Natural killer cell (primary cell): ENCODE results near the gene ZNF367. TPM values are rescaled to one million over a fixed set of nuclear protein-coding genes. Genes with fewer than 3 reads are reported as not detected.

Experiments used
- ATAC-seq, 3 donors: fragments of 150-1000 bp in 2 of 3; fragments of 200-7000 bp in 1 of 3; cut with Tn5 transposase; 1 replicate in 1 of 3; 2 replicates in 2 of 3; pipeline ENCODE4 v1.10.0; 2021; ENCODE audit warnings: mild to moderate bottlenecking in 2 of 3, moderate library complexity in 2 of 3
- DNase-seq, 2 donors: peaks; one replicate each; pipeline versions ENCODE4 v3.0.0 to v3.0.0-alpha.2; 2013 to 2021; ENCODE audit warnings: mixed read lengths in 1 of 2
- H3K27ac ChIP-seq: one replicate; pipeline ENCODE4 v1.5.1; 2013; ENCODE audit warnings: mild to moderate bottlenecking, low read length
- H3K27me3 ChIP-seq: one replicate; pipeline ENCODE4 v1.6.1; 2013; ENCODE audit warnings: low read length; ENCODE audit not compliant: control insufficient read depth, insufficient read depth
- H3K36me3 ChIP-seq: one replicate; pipeline ENCODE4 v1.6.1; 2013; ENCODE audit warnings: low read length; ENCODE audit not compliant: control insufficient read depth, insufficient read depth
- H3K4me1 ChIP-seq: one replicate; pipeline ENCODE4 v1.6.1; 2013; ENCODE audit warnings: low read length; ENCODE audit not compliant: control insufficient read depth, insufficient read depth
- H3K4me3 ChIP-seq: one replicate; pipeline ENCODE4 v1.5.1; 2013; ENCODE audit warnings: low read length
- H3K9me3 ChIP-seq: one replicate; pipeline ENCODE4 v1.6.1; 2013; ENCODE audit warnings: low read length; ENCODE audit not compliant: control insufficient read depth, insufficient read depth
- H3K27ac Mint-ChIP-seq, 2 donors: one replicate each; pipeline ENCODE4 v1.8.0; 2022; ENCODE audit warnings: mild to moderate bottlenecking in 2 of 2, mixed read lengths in 2 of 2, moderate library complexity in 1 of 2
- H3K27me3 Mint-ChIP-seq, 2 donors: one replicate each; pipeline ENCODE4 v1.8.0; 2022; ENCODE audit warnings: low read depth in 2 of 2, mixed read lengths in 2 of 2
- H3K36me3 Mint-ChIP-seq: one replicate; pipeline ENCODE4 v1.8.0; 2022; ENCODE audit warnings: mixed read lengths
- H3K4me1 Mint-ChIP-seq, 2 donors: one replicate each; pipeline ENCODE4 v1.8.0; 2022; ENCODE audit warnings: mixed read lengths in 2 of 2
- H3K4me3 Mint-ChIP-seq: one replicate; pipeline ENCODE4 v1.8.0; 2022; ENCODE audit warnings: mild to moderate bottlenecking, moderate library complexity, mixed read lengths
- H3K9me3 Mint-ChIP-seq, 2 donors: one replicate each; pipeline ENCODE4 v1.8.0; 2022; ENCODE audit warnings: mixed read lengths in 2 of 2
- CTCF ChIP-seq: fragments of 200-600 bp; IDR thresholded peaks from one replicate; pipeline ENCODE4 v1.8.0; 2022; ENCODE audit warnings: antibody characterized with exemption
- WGBS: methylation state at CpG from one replicate; pipeline ENCODE4 v1.1.7; 2013; ENCODE audit warnings: missing lambda C conversion rate; ENCODE audit not compliant: insufficient coverage; 5-methylcytosine and 5-hydroxymethylcytosine counted together
- intact Hi-C: fragments of 100-400 bp; cut with micrococcal nuclease; formaldehyde crosslinking; loops from one replicate; pipeline ENCODE4 v1.14.2; 2022
- total RNA-seq, 4 donors: library from RNA; stranded (reverse); fragments of 120-200 nt in 1 of 4; gene quantifications; one replicate each; pipeline versions ENCODE4 v1.2.3 to v1.2.4, GENCODE V29; 2013 to 2022

ZNF367 gene
- total RNA-seq, 3 donors from 2014 or later (not counting 1 experiment from before 2014, with no cell fraction given), result 4.4 to 6.2 (median 4.5) TPM

DNA sequence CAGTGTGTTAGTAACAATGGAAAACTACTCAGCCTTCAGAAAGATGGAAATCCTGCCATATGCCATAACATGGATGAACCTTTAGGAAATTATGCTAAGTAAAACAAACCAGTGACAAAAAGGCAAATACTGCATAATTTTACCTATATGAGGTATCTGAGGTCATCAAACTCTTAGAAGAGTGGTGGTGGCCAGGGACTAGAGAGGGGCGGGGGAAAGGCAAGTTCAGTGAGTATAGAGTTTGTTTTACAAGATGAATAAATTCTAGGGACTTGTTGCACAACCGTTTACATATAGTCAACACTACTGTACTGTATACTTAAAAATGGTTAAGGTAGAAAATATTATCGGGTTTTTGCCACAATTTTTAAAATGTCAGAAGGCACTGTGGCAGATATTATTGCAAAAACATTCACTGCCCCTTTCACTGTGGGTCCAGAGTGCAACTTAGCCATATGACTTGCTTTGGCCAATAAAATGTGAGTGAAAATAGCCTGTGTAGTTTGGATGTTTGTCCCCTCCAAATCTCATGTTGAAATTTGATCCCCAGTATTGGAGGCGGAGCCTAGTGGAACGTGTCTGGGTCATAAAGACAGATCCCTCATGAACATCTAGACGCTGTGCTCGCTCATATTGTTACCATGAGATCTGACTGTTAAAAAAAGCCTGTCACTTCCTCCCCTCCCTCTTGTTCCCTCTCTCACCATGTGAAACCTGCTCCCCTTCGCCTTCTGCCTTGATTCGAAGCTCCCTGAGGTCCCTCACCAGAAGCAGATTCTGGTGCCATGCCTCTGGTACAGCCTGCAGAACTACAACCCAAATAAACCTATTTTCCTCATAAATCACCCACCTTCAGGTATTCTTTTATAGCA, 9.5 kb downstream of the ZNF367 start:
- intact Hi-C loops, result no loop called here
- no peak overlapping the region for H3K27ac ChIP-seq
- Mint-ChIP-seq H3K36me3 (no peaks in the 10 kb centered on the region), H3K27me3 (no peaks in the 10 kb centered on the region), H3K9me3 (no peaks in the 10 kb centered on the region), H3K4me1 (peaks cover 7 to 17% of the 10 kb centered on the region in 2 donors), H3K4me3 (no peak overlapping the region), H3K27ac (peak overlapping the region in 1 of 2 donors; percentile 4)
- no peak overlapping the region for H3K4me3 ChIP-seq
- H3K36me3 ChIP-seq, result no peaks in the 10 kb centered on the region
- 70% methylated on average over 7 of the region's 9 CpGs for WGBS
- no peaks in the 10 kb centered on the region for H3K9me3 ChIP-seq
- no peak for ATAC-seq
- no peaks in the 10 kb centered on the region for H3K27me3 ChIP-seq
- H3K4me1 ChIP-seq, result peaks cover 4% of the 10 kb centered on the region
- no peak for DNase-seq
- no peak for TF ChIP-seq CTCF

GRCh38 chr9:96400132-96400910, 17.8 kb downstream of the ZNF367 start:
- no peak overlapping the region for H3K4me3 ChIP-seq
- H3K27ac Mint-ChIP-seq, result peak overlapping the region; percentile 81 to 88
- no peak for TF ChIP-seq CTCF

GRCh38 chr9:96399325-96399633, 18.9 kb downstream of the ZNF367 start:
- Mint-ChIP-seq H3K27ac (peak overlapping the region; percentile 81 to 88), H3K36me3 (peaks cover 12% of the 10 kb centered on the region), H3K4me1 (peaks cover 18 to 22% of the 10 kb centered on the region in 2 donors), H3K9me3 (peaks cover 0 to 3% of the 10 kb centered on the region in 2 donors), H3K27me3 (no peaks in the 10 kb centered on the region), H3K4me3 (peak overlapping the region; percentile 49)
- Histone ChIP-seq H3K36me3 (no peaks in the 10 kb centered on the region), H3K4me1 (peaks cover 18% of the 10 kb centered on the region), H3K27me3 (no peaks in the 10 kb centered on the region), H3K9me3 (peaks cover 2% of the 10 kb centered on the region), H3K27ac (peak overlapping the region; percentile 70), H3K4me3 (no peak overlapping the region)
- WGBS, result 87% methylated on average over 3 of the region's 3 CpGs
- DNase-seq (no peak), ATAC-seq (peak in 1 of 3 donors; percentile 5)
- no peak for TF ChIP-seq CTCF
- intact Hi-C loops, result loop anchor here (1.0 kb wide), 1 partner anchor 43 kb away; no protein-coding TSS in a partner anchor

More at GRCh38 chr9:96400132-96400910, 17.8 kb downstream of the ZNF367 start:
- H3K9me3 Mint-ChIP-seq, result peaks cover 0 to 3% of the 10 kb centered on the region in 2 donors
- H3K27me3 Mint-ChIP-seq, result no peaks in the 10 kb centered on the region
- H3K9me3 ChIP-seq, result peaks cover 2% of the 10 kb centered on the region
- no peaks in the 10 kb centered on the region for H3K36me3 ChIP-seq
- ATAC-seq (no peak), DNase-seq (no peak)
- intact Hi-C loops, result no loop called here
- peaks cover 18 to 22% of the 10 kb centered on the region in 2 donors for H3K4me1 Mint-ChIP-seq
- peaks cover 12% of the 10 kb centered on the region for H3K36me3 Mint-ChIP-seq
- no peak overlapping the region for H3K27ac ChIP-seq
- H3K4me3 Mint-ChIP-seq, result no peak overlapping the region
- peaks cover 18% of the 10 kb centered on the region for H3K4me1 ChIP-seq
- H3K27me3 ChIP-seq, result no peaks in the 10 kb centered on the region
